HG03520 (cell line): ENCODE measurements around the gene ELOVL7.
"Not testable (repeated sequence)": the region's sequence is repeated elsewhere in the genome, so short reads cannot be mapped to it uniquely, and the experiment has no call there.

Experiments used
- ATAC-seq: cut with Tn5 transposase; IDR thresholded peaks from one replicate; pipeline ENCODE4 v1.9.1; 2021; ENCODE audit warnings: mild to moderate bottlenecking, moderate library complexity; ENCODE audit not compliant: unreplicated experiment

Gene ELOVL7

GRCh38 chr5:60797482-60798153 lies 46.5 kb downstream of the ELOVL7 start:
- no peak for ATAC-seq

GRCh38 chr5:60795424-60795950 lies 48.6 kb downstream of the ELOVL7 start:
- not testable (repeated sequence) for ATAC-seq

- ATAC-seq, result no peak
Observed at GRCh38 chr5:60794691-60795090, 49.4 kb downstream of the ELOVL7 start.

GRCh38 chr5:60792438-60792837 lies 51.6 kb downstream of the ELOVL7 start:
- no peak for ATAC-seq

GRCh38 chr5:60789551-60789950 lies 54.5 kb downstream of the ELOVL7 start:
- ATAC-seq, result no peak

GRCh38 chr5:60788863-60789513 lies 55.1 kb downstream of the ELOVL7 start:
- ATAC-seq, result no peak

- no peak for ATAC-seq
Observed at GRCh38 chr5:60779466-60779865, 64.6 kb downstream of the ELOVL7 start.

GRCh38 chr5:60776343-60776742 lies 67.7 kb downstream of the ELOVL7 start:
- no peak for ATAC-seq

GRCh38 chr5:60765019-60765709 lies 78.9 kb downstream of the ELOVL7 start:
- no peak for ATAC-seq

GRCh38 chr5:60763061-60763460 lies 81.0 kb downstream of the ELOVL7 start:
- ATAC-seq, result no peak

GRCh38 chr5:60754495-60754894 lies 89.6 kb downstream of the ELOVL7 start:
- no peak for ATAC-seq

GRCh38 chr5:60744682-60745081 lies 99.4 kb downstream of the ELOVL7 start:
- no peak for ATAC-seq

GRCh38 chr5:60743511-60744314 lies 100.4 kb downstream of the ELOVL7 start:
- ATAC-seq, result no peak

- ATAC-seq, result no peak
Observed at GRCh38 chr5:60740322-60740721, 103.7 kb downstream of the ELOVL7 start.

- no peak for ATAC-seq
Observed at GRCh38 chr5:60738933-60739332, 105.1 kb downstream of the ELOVL7 start.

GRCh38 chr5:60738461-60738860 lies 105.6 kb downstream of the ELOVL7 start:
- no peak for ATAC-seq

- ATAC-seq, result not testable (repeated sequence)
Observed at GRCh38 chr5:60730858-60731257, 113.2 kb downstream of the ELOVL7 start.

- no peak for ATAC-seq
Observed at GRCh38 chr5:60727033-60727679, 116.9 kb downstream of the ELOVL7 start.

- no peak for ATAC-seq
Observed at GRCh38 chr5:60724126-60724525, 119.9 kb downstream of the ELOVL7 start.

GRCh38 chr5:60722416-60722815 lies 121.7 kb downstream of the ELOVL7 start:
- ATAC-seq, result no peak
